T1000 (cell line): Measurements from ENCODE around the gene TMOD1.

ENCODE experiments used
- DNase-seq: peaks from one replicate; lab custom pipeline; 2025; ENCODE audit warnings: mixed read lengths; lab: John Stamatoyannopoulos, UW

TMOD1 gene

DNA sequence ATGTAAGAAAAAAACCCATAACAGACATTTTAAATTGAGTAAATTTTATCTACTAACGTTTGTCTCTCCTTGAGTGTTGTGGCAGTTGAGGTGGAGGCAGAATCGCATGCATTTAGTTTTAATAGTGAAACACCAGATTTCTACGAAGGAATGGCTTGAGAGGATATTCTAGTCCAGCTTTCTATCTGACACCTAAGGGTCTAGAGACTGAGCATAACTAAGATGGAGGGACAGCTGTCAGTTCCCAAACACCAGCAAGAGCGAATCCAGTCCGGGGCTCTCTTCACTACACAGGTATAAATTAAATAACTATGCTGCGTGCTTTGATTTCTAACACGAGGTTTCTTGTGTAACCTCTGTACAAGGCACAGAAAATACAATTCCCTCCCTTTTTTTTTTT lies 133.6 kb downstream of the TMOD1 start:
- no peak for DNase-seq

DNA sequence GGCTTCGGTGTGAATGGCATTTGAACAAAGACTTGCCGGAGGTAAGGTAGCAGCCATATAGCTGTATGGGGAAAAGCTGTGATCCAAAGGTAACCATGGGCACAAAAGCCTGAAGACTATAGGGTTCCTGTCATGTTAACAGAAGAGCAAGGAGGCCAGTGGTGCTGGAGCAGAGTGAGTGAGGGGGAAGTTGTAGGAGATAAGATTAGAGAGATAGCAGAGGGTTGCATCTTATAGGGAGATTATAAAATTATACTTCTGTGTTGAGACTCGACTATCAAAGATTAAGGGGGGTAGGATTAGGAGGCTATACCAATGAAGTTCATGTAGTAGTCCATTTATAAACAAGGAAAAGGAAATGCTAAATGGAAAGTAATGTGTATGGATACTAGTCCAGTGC lies 135.4 kb downstream of the TMOD1 start:
- DNase-seq, result no peak

DNA sequence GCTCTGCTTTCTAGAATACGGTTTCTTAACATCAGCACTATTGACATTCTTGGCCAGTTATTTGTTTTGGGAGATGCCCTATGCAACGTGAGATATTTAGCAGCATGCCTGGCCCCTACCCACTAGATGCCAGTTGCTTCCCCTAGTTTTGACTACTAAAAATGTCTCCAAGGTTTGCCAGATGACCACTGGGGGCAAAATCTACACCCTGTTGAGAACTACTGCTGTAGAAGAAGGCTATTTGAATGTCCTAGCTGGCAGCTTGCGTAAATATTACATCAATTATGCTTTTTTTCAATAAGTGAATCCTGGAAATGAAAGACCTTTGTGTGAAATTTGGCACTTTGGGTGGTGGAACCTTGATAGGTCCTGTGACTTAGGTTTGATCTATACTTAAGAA lies 137.2 kb downstream of the TMOD1 start:
- no peak for DNase-seq

DNA sequence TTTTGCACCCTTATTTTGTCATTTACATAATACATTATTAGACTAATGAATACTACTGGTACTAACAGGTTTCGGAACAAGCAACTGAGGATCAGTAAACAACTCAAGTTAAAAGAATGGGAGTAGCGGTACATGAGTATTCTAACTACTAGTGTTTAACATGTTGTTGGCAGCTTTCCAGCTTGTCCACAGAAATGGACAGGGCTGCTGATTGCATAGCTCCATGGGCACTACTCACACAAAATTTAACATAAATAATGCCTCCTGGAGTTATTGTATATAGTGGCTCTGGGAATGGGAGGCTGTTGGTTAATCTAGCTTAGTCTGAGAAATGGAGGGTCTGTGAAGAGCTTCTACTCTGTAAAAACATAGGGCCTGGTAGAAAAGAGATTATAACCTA lies 138.9 kb downstream of the TMOD1 start:
- no peak for DNase-seq

DNA sequence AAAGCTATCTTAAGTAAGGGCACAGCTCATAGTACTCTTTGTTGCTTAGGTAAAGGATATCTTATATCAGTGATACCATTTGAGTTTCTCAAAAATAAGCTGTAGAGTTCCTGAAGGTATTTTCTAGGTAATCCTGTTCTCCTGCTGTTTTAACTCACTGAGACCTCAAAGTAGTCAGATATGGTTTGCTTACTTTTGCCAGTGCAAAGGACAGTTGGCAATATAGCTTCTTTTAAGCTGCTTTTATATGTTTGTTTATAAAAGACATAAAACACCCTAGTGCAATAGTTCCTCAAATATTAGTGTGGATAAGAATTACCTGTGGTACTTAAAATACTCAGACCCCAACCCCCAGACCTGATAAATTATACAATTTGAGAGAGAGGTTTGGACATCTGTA lies 144.3 kb downstream of the TMOD1 start:
- no peak for DNase-seq

DNA sequence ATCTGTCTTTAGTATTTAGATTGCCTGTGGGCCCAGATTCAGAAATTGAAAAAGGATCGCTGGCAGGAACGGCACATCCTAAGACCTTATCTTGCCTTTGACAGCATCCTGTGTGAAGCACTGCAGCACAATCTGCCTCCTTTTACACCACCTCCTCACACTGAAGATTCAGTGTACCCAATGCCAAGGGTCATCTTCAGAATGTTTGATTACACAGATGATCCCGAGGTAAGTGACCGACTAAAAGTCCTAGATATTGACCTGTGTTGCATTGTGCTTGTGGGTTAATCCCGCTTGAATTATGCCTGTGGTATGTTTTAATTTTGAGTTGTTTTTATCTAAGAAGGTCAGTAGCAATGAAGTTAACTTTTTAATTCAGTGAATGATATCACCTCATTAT lies 146.5 kb downstream of the TMOD1 start:
- DNase-seq, result no peak
